Kidney tubule cell (primary cell): Measurements from ENCODE around the gene AHCY.
"Not testable (repeated sequence)": the region's sequence is repeated elsewhere in the genome, so short reads cannot be mapped to it uniquely, and the experiment has no call there.

ENCODE experiments used
- DNase-seq: peaks from one replicate; pipeline ENCODE4 v3.0.0-alpha.2; 2018; ENCODE audit warnings: low spot score

Gene AHCY

DNA sequence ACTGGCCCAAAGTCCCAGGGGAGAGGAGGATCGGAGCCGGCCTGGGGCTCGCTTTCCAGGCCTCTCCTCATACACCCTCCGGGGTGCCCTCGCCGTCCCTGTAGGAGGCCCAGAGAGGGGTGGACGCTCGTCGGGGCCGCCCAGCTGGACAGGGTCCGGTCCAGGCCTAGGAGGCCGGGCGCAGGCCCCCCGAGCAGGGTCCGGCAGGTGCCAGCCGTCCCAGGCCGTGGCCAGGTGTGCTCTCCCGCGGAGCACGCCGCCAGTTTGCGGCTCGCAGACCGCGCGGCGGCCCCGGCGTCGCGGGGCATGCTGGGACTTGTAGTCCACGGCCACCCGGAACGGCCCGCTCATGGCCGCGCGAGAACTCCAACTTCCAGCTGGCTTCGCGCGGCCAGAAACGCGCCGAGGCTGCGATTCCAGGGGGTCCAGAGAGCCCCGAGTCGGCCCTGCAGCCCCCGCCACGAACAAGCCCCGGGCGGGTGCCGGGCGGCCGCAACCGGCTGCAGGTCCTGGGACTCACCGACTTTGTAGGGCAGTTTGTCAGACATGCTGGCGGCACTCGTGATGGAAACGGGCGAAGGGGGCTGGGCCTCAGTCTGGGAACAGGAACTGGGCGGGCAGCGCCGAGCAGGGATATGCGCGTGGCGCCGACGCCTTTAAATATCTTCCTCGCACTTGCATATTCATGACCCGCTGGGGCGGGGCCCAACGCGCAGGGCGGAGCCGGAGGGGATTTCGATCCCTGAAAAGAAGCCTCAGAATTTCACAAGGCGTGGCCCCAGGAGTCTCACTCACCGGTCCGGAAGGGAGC, at the start of gene AHCY:
AHCY (minus strand) TSS at position 633 of the 811 bp plus-strand sequence; CDS start at position 548, 85 bp downstream.
- DNase-seq = peak; percentile 99

DNA sequence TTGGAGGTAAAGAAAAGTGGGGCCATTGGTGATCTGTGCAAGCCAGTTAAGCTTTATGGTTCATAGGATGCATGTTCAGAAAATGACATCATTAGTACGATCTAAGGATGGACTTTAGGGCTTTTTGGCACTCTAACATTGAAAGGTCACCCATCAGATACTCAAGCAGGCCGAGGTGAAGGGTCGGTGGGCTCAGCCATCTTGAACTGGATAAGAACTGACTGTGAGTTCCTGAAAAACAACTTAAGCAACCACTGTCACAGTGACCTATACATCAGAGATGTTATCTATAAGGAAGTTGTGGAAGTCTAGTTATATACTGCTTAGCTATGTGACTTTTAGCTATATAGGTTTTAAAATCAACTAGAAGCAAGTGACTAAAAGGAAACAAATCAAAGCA, 46.9 kb upstream of the AHCY start:
- DNase-seq = no peak

DNA sequence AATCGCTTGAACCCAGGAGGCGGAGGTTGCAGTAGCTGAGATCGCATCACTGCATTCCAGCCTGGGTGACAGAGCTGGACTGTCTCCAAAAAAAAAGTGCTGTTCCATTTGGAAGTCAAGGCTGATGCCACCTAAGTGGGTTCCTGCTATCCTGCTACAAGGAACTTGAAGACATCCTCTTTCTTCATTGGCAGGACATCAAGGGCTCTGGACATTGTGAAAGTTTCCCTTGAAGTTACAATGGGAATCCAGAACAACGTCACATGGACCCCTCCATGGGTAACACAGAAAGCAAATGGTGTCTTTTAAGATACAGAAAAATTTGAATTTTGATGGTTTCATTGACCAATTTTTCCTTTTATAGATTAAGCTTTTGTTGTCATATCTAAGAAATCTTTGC, 44.4 kb upstream of the AHCY start:
- no peak for DNase-seq

DNA sequence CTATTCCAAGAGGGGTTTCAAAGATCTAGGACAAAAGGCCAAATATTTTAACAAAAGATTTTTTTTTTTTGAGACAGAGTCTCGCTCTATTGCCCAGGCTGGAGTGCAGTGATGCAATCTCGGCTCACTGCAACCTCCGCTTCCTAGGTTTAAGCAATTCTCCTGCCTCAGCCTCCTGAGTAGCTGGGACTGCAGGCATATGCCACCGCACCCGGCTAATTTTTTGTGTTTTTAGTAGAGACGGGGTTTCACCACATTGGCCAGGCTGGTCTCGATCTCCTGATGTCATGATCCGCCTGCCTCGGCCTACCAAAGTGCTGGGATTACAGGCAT, 43.3 kb upstream of the AHCY start:
- not testable (repeated sequence) for DNase-seq

DNA sequence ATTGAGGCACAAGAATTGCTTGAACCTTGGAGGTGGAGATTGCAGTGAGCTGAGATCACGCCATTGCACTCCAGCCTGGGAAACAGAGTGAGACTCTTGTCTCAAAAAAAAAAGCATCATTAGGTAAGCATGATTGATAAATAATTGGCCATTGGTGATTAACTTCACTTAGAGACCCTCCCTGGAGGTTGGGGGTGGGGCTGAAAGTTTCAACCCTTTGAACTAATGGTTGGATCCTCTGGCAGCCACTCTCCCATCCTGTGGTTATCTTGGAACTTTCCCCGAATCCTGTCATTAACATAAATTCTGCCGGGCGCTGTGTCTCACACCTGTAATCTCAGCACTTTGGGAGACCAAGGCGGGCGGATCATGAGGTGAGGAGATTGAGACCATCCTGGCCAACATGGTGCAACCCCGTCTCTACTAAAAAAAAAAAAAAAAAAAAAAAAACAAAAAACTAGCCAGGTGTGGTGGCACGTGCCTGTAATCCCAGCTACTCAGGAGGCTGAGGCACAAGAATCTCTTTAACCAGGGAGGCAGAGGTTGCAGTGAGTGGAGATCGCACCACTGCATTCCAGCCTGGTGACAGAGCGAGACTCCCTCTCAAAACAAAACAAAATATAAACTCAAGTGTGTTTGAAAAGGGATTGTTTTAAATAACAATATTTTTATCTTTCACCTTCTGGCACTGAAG, 42.8 kb upstream of the AHCY start:
- peak; percentile 18 for DNase-seq

DNA sequence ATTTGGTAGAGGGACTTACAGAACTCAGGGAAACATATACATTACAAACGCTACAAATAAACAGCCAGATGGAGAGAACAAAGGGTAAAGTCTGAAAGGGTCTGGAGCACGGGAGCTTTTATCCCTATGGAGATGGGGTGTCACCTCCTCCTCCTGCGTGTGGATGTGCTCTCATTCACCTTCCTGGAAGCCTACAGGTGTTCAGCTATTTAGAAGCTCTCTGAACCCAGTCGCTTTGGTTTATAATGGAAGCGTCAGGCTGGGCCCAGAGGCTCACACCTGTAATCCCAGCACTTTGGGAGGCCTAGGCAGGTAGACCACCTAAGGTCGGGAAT, 42.2 kb upstream of the AHCY start:
- DNase-seq = no peak

DNA sequence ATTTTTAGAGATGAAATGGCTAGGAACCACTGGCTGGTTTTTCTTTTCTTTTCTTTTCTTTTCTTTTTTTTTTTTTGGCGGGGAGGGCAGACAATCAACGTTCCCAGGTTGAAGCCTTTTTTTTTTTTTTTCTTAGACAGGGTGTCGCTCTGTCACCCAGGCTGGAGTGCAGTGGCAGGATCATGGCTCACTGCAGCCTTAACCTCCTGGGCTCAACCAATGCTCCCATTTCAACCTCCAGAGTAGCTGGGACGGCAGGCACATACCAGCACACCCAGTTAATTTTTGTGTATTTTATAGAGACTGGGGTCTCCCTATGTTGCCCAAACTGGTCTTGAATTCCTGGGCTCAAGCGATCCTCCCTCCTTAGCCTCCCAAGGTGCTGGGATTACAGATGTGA, 41.1 kb upstream of the AHCY start:
- DNase-seq = no peak

DNA sequence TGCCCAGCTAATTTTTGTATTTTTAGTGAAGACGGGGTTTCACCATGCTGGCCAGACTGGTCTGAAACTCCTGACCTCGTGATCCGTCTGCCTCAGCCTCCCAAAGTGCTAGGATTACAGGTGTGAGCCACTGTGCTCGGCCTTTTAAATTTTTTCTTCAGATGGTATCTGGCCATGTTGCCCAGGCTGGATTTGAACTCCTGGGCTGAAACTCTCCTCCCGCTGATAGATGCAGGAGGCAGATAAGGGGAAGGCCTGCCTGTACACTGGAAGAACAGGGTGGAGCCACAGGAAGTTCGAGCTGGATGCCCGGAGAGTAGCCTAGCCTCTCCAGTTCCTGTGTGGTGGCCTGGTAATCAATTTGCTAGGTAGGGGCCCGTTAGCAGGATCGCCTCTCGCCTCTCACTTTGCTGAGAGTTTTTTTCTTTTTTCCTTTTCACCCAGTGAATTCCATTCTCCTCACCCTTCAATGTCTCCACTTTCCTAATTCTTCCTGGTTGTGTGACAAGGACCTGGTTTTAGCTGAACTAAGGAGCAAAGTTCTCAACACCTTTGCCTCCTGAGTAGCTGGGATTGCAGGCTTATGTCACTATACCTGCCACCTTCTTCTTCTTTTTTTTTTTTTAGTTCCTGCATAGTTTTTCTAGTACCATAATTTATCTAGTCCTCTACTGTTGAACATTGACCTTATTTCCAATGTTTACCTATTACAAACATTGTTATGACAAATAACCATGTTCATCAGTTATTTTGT, 40.5 kb upstream of the AHCY start:
- DNase-seq = no peak

DNA sequence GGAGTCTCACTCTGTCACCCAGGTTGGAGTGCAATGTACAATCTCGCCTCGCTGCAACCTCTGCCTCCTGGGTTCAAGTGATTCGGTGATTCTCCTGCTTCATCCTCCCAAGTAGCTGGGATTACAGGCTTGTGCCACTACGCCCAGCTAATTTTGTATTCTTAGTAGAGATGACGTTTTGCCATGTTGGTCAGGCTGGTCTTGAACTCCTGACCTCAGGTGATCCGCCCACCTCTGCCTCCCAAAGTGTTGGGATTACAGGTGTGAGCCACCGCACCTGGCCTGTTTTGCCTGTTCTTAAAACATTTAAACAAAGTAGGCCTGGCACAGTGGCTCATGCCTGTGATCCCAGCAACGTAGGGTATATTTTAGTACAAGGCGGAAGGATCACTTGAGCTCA, 38.0 kb upstream of the AHCY start:
- DNase-seq = not testable (repeated sequence)

DNA sequence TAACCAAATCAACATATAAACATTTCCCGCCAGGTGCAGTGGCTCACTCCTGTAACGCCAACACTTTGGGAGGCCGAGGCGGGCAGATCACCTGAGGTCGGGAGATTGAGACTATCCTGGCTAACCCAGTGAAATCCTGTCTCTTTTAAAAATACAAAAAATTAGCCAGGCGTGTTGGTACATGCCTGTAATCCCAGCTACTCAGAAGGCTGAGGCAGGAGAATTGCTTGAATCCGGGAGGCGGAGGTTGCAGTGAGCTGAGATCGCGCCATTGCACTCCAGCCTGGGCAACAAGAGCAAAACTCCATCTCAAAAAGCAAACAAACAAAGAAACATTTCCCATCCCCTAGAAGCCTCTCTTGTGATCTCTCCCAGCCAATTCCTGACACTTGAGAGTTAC, 37.6 kb upstream of the AHCY start:
- not testable (repeated sequence) for DNase-seq

DNA sequence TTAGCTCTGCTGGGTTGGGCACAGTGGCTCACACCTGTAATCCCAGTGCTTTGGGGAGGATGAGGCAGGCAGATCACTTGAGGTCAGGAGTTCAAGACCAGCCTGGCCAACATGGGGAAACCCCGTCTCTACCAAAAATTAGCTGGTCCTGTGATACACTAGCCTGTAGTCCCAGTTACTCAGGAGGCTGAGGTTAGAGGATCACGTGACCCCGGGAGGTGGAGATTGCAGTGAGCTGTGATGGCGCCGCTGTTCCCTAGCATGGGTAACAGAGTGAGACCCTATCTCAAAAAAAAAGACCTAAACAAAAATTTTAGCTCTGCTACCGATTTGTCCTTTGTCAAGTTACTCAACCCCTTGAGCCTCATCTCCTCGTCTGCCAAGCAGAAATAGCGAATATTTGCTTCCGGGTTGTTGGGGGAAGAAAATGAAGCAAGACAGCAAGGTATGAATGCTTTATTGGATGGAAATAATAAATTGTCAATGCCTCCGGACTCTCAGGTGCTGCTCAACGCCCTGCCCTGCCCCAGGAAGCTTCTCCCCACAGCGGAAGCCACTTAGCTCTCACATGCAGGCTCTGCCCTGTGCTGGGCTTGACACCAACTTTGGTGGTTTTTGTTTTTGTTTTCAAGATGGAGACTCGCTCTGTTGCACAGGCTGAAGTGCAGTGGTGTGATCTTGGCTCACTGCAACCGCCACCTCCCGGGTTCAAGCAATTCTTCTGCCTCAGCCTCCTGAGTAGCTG, 35.0 kb upstream of the AHCY start:
- no peak for DNase-seq

DNA sequence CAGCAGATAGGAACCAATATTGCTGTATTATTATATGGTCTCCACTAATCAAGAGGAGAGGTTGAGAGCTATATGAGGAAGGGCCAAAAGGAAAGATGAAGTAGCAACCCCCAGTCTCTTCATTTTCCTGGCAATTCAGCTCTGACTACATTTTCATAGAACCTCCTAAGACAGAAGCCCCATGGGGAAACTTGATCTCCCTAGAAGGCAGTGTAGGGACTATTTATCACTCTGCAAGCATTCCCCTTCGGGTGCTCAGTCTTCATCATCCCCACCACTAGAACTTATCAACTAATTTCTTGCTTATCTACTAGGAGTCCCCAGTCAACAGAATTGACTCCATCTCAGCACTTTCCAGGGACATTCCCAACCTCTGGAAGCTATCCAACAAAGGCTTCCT, 34.4 kb upstream of the AHCY start:
- DNase-seq = no peak

DNA sequence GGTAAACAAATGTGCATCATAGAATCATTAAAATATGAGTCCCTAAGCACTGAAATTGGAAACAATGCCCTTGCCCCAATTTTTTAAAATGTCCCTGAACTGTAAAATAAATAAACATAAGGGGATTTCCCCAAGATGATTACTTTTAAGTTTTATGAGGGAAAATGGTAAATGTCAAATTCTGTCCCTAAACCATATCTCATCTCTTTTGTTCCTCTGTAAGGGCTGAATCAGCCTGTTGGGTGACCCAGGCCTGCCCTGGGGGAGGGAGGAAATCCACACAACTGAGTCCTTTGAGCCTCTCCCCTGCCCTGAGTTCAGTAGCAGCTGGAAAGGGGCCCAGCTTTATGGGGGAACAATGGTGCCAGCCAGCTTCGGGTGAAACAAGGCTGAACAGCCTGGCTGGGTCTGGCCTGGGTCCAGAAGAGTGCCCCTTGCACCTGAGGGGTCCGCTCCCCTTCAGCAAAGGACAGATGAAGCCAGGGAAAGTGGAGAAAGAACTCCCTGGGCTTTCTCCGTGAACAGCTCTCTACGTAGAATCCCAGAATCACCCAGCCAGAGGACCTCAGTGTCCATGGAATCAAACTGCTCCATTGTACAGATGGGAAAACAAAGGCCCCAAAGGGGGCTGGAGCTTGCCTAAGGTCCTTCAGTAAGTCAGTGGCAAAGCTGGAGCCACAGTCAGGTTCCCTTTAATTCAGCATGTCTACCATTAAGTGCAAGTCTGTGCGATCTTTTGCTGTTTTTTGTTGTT, 31.7 kb upstream of the AHCY start:
- no peak for DNase-seq

DNA sequence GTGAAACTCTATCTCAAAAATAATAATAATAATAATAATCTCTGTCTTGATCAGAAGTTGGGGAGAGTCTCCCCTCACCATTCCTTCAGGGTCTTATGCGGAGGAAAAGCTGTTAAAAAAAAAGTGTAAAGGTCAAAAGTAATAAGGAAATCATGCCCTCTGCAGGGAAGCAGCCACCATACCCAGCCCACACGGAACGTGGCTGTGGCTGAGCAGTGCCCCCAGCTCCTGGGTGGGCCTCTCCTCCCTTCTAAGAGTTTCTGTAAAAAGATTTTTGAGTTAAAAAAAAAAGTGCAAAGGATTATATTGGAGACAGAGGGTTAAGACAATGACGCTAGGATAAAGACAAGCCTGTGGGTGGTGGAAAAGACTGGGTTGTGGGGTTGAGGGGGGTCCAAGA, 30.6 kb upstream of the AHCY start:
- no peak for DNase-seq

DNA sequence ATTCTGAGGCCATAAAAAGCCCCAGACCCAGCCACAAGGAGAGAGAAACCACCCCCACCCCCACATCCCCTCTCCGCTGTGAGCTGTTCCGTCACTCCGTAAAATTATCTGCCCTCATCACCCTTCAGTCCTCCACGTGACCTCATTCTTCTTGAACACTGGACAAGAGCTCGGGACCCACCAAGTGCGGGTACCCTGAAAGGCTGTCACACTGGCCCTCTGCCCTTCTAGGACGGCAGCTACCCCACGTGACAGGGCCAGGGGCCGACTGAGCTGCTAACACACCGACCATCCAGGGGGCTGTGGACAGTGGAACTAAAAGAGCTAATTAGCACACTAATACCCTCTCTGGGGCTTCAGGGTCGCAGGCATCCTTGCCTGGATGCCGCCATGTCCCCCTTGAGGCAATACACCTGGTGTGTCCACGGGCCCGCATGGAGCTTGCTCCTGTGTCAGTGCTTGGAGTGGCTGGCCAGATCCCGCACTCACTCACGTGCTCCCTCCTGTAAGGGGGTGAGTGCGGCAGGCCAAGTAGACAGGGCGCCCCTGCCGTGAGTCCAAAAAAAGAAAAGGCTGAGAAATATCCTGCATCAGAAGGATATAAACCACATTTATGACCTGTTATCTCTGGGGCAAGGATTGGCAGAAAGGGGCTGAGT, 29.2 kb upstream of the AHCY start:
- DNase-seq = no peak

DNA sequence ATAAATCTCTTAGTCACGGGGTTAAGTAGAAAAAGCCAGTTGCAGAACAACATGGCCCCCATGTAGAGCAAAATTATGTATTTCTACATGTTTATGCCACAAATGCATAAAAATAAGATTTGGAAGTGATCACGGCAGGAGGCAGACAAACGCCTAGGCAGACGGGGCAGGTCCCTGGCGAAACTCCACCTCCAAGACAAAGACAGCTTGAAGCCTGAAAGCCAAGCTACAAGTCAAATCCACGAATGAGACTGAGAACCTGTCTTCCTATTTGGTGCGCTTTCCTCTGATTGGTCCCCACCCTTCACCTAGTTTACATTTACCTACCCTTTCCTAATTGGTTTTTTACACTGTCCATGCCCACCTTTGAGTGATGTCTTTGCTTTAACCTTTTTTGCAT, 28.7 kb upstream of the AHCY start:
- no peak for DNase-seq

DNA sequence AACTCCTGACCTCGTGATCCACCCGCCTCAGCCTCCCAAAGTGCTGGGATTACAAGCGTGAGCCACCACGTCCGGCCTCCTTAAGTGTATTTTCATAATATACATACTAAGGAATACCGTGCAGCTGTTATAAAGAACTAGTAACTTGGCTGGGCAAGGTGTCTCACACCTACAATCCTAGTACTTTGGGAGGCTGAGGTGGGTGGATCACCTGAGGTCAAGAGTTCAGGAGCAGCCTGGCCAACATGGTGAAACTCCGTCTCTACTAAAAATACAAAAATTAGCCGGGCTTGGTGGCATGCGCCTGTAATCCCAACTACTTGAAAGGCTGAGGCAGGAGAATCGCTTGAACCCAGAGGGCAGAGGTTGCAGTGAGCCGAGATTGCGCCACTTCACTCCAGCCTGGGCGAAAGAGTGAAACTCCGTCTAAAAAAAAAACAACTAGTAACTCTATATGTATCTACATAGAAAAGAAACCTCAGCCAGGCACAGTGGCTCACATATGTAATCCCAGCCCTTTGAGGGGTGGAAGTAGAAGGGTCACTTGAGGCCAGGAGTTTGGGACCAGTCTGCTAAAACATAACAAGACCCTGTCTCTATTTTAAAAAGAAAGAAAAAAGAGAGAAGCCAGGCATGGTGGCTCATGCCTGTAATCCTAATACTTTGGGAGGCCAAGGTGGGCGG, 27.8 kb upstream of the AHCY start:
- DNase-seq = not testable (repeated sequence)

DNA sequence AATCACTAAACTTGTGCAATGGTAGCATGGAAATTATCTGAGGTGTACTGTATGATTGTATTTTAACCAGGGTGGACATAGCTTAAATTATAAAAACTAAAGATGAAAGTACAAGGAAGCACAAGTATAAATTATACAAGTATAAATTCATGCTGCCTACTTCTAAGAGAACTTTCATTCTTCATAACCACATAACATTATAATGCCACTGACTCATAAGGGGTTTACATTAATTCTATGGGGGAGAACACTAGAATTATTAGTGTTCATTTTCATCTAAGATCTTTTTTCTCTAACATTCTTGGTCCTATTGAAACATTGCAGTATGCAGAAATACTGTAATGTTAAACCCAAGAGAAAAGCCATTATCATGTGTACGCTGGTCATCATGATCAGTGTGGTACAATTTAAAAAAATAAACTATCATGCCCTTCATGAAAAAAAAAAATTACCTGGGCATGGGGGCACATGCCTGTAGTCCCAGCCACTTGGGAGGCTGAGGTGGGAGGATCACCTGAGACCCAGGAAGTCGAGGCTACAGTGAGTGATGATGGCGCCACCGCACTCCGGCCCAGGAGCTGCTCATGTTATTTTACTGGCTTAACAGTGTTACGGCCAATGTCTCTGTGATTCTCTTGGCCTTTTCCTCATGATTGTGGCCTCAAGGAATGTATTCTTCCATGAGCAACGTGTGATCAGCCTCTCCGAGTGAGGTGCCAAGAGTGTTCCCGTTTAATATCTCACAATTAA, 25.9 kb upstream of the AHCY start:
- DNase-seq = no peak

DNA sequence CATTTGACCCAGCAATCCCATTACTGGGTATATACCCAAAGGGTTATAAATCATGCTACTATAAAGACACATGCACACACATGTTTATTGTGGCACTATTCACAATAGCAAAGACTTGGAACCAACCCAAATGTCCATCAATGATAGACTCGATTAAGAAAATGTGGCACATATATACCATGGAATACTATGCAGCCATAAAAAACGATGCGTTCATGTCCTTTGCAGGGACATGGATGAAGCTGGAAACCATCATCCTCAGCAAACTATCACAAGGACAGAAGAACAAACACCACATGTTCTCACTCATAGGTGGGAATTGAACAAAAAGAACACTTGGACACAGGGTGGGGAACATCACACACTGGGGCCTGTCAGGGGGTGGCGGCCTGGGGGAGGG, 25.1 kb upstream of the AHCY start:
- not testable (repeated sequence) for DNase-seq

DNA sequence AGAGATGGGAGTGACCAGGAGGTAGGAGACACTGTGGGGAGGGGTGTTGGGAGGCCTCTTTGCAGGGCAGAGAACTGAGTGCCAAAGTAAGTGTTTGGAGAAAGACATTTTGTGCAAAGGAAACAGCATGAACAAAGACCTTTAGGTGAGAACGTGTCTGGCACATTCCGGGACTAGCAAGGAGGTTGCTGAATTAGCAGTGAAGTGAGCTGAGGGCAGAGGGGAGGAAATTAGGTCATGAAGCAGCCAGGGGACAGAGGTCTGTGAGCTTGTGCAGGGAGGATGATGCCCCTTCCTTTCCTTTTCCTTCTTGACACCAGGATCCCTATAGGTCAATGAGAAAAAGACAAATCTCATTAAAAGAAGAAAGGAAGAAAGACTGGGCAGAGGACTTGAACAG, 21.4 kb upstream of the AHCY start:
- no peak for DNase-seq
